H9 (cell line): ENCODE data around the gene RGPD6. TPM values are rescaled to one million over a fixed set of nuclear protein-coding genes. Genes with fewer than 3 reads are reported as not detected.
"Not testable (repeated sequence)": the region's sequence is repeated elsewhere in the genome, so short reads cannot be mapped to it uniquely, and the experiment has no call there.

Experiments
- DNase-seq: peaks from one replicate; pipeline ENCODE4 v3.0.0-alpha.2; 2017
- H2AFZ ChIP-seq: one replicate; pipeline ENCODE4 v1.6.1; 2013; ENCODE audit warnings: mild to moderate bottlenecking, low read length, control low read depth, moderate library complexity
- H2AK5ac ChIP-seq: 2 replicates; pipeline ENCODE4 v1.6.1; 2013; ENCODE audit warnings: low read length, control low read depth, mixed read lengths; ENCODE audit not compliant: insufficient read length
- H2BK120ac ChIP-seq: one replicate; pipeline ENCODE4 v1.6.1; 2013; ENCODE audit warnings: low read depth, mild to moderate bottlenecking, low read length, control low read depth, inconsistent platforms; ENCODE audit not compliant: poor library complexity, severe bottlenecking
- H2BK12ac ChIP-seq: 2 replicates; pipeline ENCODE4 v1.6.1; 2013; ENCODE audit warnings: low read length, control low read depth, mixed read lengths, low read depth; ENCODE audit not compliant: insufficient read length
- H2BK15ac ChIP-seq: 2 replicates; pipeline ENCODE4 v1.6.1; 2013; ENCODE audit warnings: low read depth, low read length, control low read depth
- H2BK20ac ChIP-seq: one replicate; pipeline ENCODE4 v1.6.1; 2013; ENCODE audit warnings: low read depth, mild to moderate bottlenecking, low read length, control low read depth, inconsistent platforms; ENCODE audit not compliant: poor library complexity, severe bottlenecking
- H2BK5ac ChIP-seq: 2 replicates; pipeline ENCODE4 v1.6.1; 2013; ENCODE audit warnings: low read length, control low read depth, mixed read lengths; ENCODE audit not compliant: insufficient read length
- H3K14ac ChIP-seq: 2 replicates; pipeline ENCODE4 v1.6.1; 2013; ENCODE audit warnings: low read length, control low read depth; ENCODE audit not compliant: insufficient read depth
- H3K18ac ChIP-seq: 2 replicates; pipeline ENCODE4 v1.6.1; 2013; ENCODE audit warnings: low read depth, mild to moderate bottlenecking, mixed read lengths, low read length, control low read depth; ENCODE audit not compliant: insufficient read length
- H3K23ac ChIP-seq: 2 replicates; pipeline ENCODE4 v1.6.1; 2013; ENCODE audit warnings: low read length, control low read depth, mixed read lengths, low read depth; ENCODE audit not compliant: insufficient read length
- H3K23me2 ChIP-seq: 2 replicates; pipeline ENCODE4 v1.6.1; 2013; ENCODE audit warnings: low read depth, mild to moderate bottlenecking, mixed read lengths, low read length, control low read depth; ENCODE audit not compliant: insufficient read length, poor library complexity, severe bottlenecking
- H3K27ac ChIP-seq: 2 replicates; pipeline ENCODE4 v1.5.1; 2013; ENCODE audit warnings: low read length, control low read depth, mixed read lengths, low read depth; ENCODE audit not compliant: insufficient read length
- H3K27me3 ChIP-seq: 2 replicates; pipeline ENCODE4 v1.6.1; 2013; ENCODE audit warnings: low read length, control low read depth, inconsistent platforms; ENCODE audit not compliant: insufficient read depth
- H3K4ac ChIP-seq: 2 replicates; pipeline ENCODE4 v1.6.1; 2013; ENCODE audit warnings: low read depth, mild to moderate bottlenecking, control low read depth, inconsistent platforms, low read length, moderate library complexity
- H3K4me1 ChIP-seq: 2 replicates; pipeline ENCODE4 v1.6.1; 2013; ENCODE audit warnings: low read length, control low read depth, inconsistent platforms; ENCODE audit not compliant: insufficient read depth
- H3K4me2 ChIP-seq: 2 replicates; pipeline ENCODE4 v1.6.1; 2013; ENCODE audit warnings: low read length, control low read depth, mixed read lengths; ENCODE audit not compliant: insufficient read length, insufficient read depth
- H3K56ac ChIP-seq: 2 replicates; pipeline ENCODE4 v1.6.1; 2013; ENCODE audit warnings: low read depth, mild to moderate bottlenecking, mixed read lengths, low read length, control low read depth; ENCODE audit not compliant: insufficient read length
- H3K79me1 ChIP-seq: 2 replicates; pipeline ENCODE4 v1.6.1; 2013; ENCODE audit warnings: low read depth, mild to moderate bottlenecking, moderate library complexity, low read length, control low read depth, inconsistent platforms; ENCODE audit not compliant: insufficient read depth, poor library complexity, severe bottlenecking
- H3K79me2 ChIP-seq: 2 replicates; pipeline ENCODE4 v1.6.1; 2013; ENCODE audit warnings: low read length, control low read depth, inconsistent platforms; ENCODE audit not compliant: insufficient read depth
- H3K9ac ChIP-seq: 2 replicates; pipeline ENCODE4 v1.6.1; 2013; ENCODE audit warnings: low read length, control low read depth, mixed read lengths; ENCODE audit not compliant: insufficient read length; ENCODE audit errors: extremely low read depth
- H3K9me3 ChIP-seq: one replicate; pipeline ENCODE4 v1.6.1; 2013; ENCODE audit warnings: low read depth, low read length, inconsistent platforms; ENCODE audit not compliant: control insufficient read depth
- H3T11ph ChIP-seq: one replicate; pipeline ENCODE4 v1.6.1; 2013; ENCODE audit warnings: mild to moderate bottlenecking, low read length, control low read depth, inconsistent platforms
- H4K20me1 ChIP-seq: one replicate; pipeline ENCODE4 v1.6.1; 2013; ENCODE audit not compliant: control insufficient read depth, insufficient read length, insufficient read depth
- H4K5ac ChIP-seq: 2 replicates; pipeline ENCODE4 v1.6.1; 2013; ENCODE audit warnings: low read depth, mild to moderate bottlenecking, mixed read lengths, low read length, control low read depth; ENCODE audit not compliant: insufficient read length
- H4K8ac ChIP-seq: replicated peaks from 2 replicates; pipeline ENCODE4 v1.6.1; 2013; ENCODE audit warnings: low read length, control low read depth, mixed read lengths, low read depth; ENCODE audit not compliant: insufficient read length
- H4K91ac ChIP-seq: 2 replicates; pipeline ENCODE4 v1.6.1; 2013; ENCODE audit warnings: low read depth, mild to moderate bottlenecking, moderate library complexity, mixed read lengths, low read length, control low read depth; ENCODE audit not compliant: insufficient read length
- H3K27ac Mint-ChIP-seq, 3 experiments: 2 replicates in 2 of 3; 3 replicates in 1 of 3; pipeline ENCODE4 v1.8.0; 2020 to 2021; ENCODE audit warnings: mixed read lengths in 3 of 3, mild to moderate bottlenecking in 1 of 3, moderate library complexity in 1 of 3
- H3K27me3 Mint-ChIP-seq: 2 replicates; pipeline ENCODE4 v1.8.0; 2021; ENCODE audit warnings: low read depth, mild to moderate bottlenecking, moderate library complexity, mixed read lengths
- H3K36me3 Mint-ChIP-seq, 3 experiments: 2 replicates in 2 of 3; 3 replicates in 1 of 3; pipeline ENCODE4 v1.8.0; 2020 to 2021; ENCODE audit warnings: low read depth in 3 of 3, mixed read lengths in 3 of 3; ENCODE audit not compliant: insufficient read depth in 1 of 3
- H3K4me1 Mint-ChIP-seq, 2 experiments: 2 replicates each; pipeline ENCODE4 v1.8.0; 2020; ENCODE audit warnings: mixed read lengths in 2 of 2
- H3K4me3 Mint-ChIP-seq, 2 experiments: 2 replicates in 1 of 2; 3 replicates in 1 of 2; pipeline ENCODE4 v1.8.0; 2020 to 2021; ENCODE audit warnings: mild to moderate bottlenecking in 2 of 2, mixed read lengths in 2 of 2, moderate library complexity in 1 of 2
- H3K9me3 Mint-ChIP-seq, 2 experiments: 2 replicates in 1 of 2; 3 replicates in 1 of 2; pipeline ENCODE4 v1.8.0; 2020; ENCODE audit warnings: mild to moderate bottlenecking in 2 of 2, mixed read lengths in 2 of 2, moderate library complexity in 1 of 2
- WGBS: extraction: QIAGEN DNeasy Blood & Tissue Kit; methylation state at CpG from one replicate; pipeline ENCODE4 v1.1.7; 2013; ENCODE audit warnings: missing lambda C conversion rate, low lambda C conversion rate, mixed read lengths; ENCODE audit not compliant: insufficient read length; ENCODE audit errors: extremely low coverage; 5-methylcytosine and 5-hydroxymethylcytosine counted together
- total RNA-seq: library from RNA; stranded (reverse); gene quantifications from 2 replicates; pipeline ENCODE4 v1.2.1, GENCODE V29; 2021

The RGPD6 gene
- total RNA-seq, 1 experiment from 2014 or later, result 18.0 TPM

GRCh38 chr2:110480084-110480483 is 96.9 kb downstream of the RGPD6 start:
- H2BK5ac ChIP-seq, H3K79me1 ChIP-seq, H4K20me1 ChIP-seq, H2BK120ac ChIP-seq, H3K23ac ChIP-seq, H3K4me2 ChIP-seq, H3K4me3 Mint-ChIP-seq, H4K8ac ChIP-seq, H2BK12ac ChIP-seq, H4K5ac ChIP-seq, H3T11ph ChIP-seq, DNase-seq, H3K4ac ChIP-seq, H3K79me2 ChIP-seq, H2AK5ac ChIP-seq, H3K14ac ChIP-seq, H3K23me2 ChIP-seq, H3K27ac ChIP-seq, H2BK15ac ChIP-seq, H3K56ac ChIP-seq, H3K4me1 ChIP-seq, H3K9me3 ChIP-seq, H4K91ac ChIP-seq, H2BK20ac ChIP-seq, H3K4me1 Mint-ChIP-seq, H3K27ac Mint-ChIP-seq, H3K9ac ChIP-seq, H3K9me3 Mint-ChIP-seq, H3K36me3 Mint-ChIP-seq, H3K18ac ChIP-seq, H3K27me3 ChIP-seq, H2AFZ ChIP-seq, H3K27me3 Mint-ChIP-seq: not testable (repeated sequence)
- no CpG with 5 or more reads among the region's 4 CpGs for WGBS

GRCh38 chr2:110477370-110477769 is 99.7 kb downstream of the RGPD6 start:
- H4K20me1 ChIP-seq, H4K91ac ChIP-seq, H3K23ac ChIP-seq, H3K4me2 ChIP-seq, H2AFZ ChIP-seq, H3K27ac ChIP-seq, H3K27me3 ChIP-seq, H3K14ac ChIP-seq, H3K9me3 ChIP-seq, H2BK12ac ChIP-seq, H3K9me3 Mint-ChIP-seq, H2BK15ac ChIP-seq, H3K4ac ChIP-seq, H3K9ac ChIP-seq, H3K4me1 ChIP-seq, H3K27ac Mint-ChIP-seq, H3K4me3 Mint-ChIP-seq, H2BK5ac ChIP-seq, H2AK5ac ChIP-seq, H3K18ac ChIP-seq, H3K79me2 ChIP-seq, H3K36me3 Mint-ChIP-seq, H2BK120ac ChIP-seq, H4K5ac ChIP-seq, H4K8ac ChIP-seq, H3K56ac ChIP-seq, H2BK20ac ChIP-seq, H3K23me2 ChIP-seq, H3K79me1 ChIP-seq, H3T11ph ChIP-seq, H3K27me3 Mint-ChIP-seq, DNase-seq, H3K4me1 Mint-ChIP-seq: not testable (repeated sequence)
- WGBS, result no CpG with 5 or more reads among the region's 7 CpGs
